ENCODE results near the gene FBLN5.
"Not testable (repeated sequence)": the region's sequence is repeated elsewhere in the genome, so short reads cannot be mapped to it uniquely, and the experiment has no call there.

The FBLN5 gene

GRCh38 chr14:91876492-91876891 lies 71.0 kb downstream of the FBLN5 start:
- POLR2A ChIA-PET = no interaction called here
- CTCF ChIA-PET = interaction anchor here (1.0 kb wide), 1 partner anchor 10 kb away, joined by 3 read pairs; no protein-coding TSS in a partner anchor
- DNase-seq (ENCODE audit: extremely low spot score) = no peak
- no peak for TF ChIP-seq CTCF (IDR thresholded peaks at IDR 0.05; ENCODE audit: control extremely low read depth, extremely low read depth, low read depth, missing control alignments)

- ChIA-PET CTCF (no interaction called here), POLR2A (no interaction called here)
- no peak for DNase-seq (ENCODE audit: extremely low spot score)
- no peak for TF ChIP-seq CTCF (IDR thresholded peaks at IDR 0.05; ENCODE audit: control extremely low read depth, extremely low read depth, low read depth, missing control alignments)
Observed at GRCh38 chr14:91875525-91876286, 71.8 kb downstream of the FBLN5 start.

GRCh38 chr14:91873471-91874415 lies 73.8 kb downstream of the FBLN5 start:
- no peak for TF ChIP-seq CTCF (IDR thresholded peaks at IDR 0.05; ENCODE audit: control extremely low read depth, extremely low read depth, low read depth, missing control alignments)
- CTCF ChIA-PET = interaction anchor here (1.3 kb wide), 1 partner anchor 123 kb away, joined by 3 read pairs; no protein-coding TSS in a partner anchor
- DNase-seq (ENCODE audit: extremely low spot score) = peak; percentile 63
- POLR2A ChIA-PET = no interaction called here

GRCh38 chr14:91872517-91873470 lies 74.7 kb downstream of the FBLN5 start:
- TF ChIP-seq CTCF (IDR thresholded peaks at IDR 0.05; ENCODE audit: control extremely low read depth, extremely low read depth, low read depth, missing control alignments) = no peak
- CTCF ChIA-PET = interaction anchor here (0.6 to 1.3 kb wide), 2 partner anchors 124 to 223 kb away, joined by 3 read pairs; no protein-coding TSS in a partner anchor
- POLR2A ChIA-PET = no interaction called here
- no peak for DNase-seq (ENCODE audit: extremely low spot score)

GRCh38 chr14:91872011-91872501 lies 75.4 kb downstream of the FBLN5 start:
- TF ChIP-seq CTCF (IDR thresholded peaks at IDR 0.05; ENCODE audit: control extremely low read depth, extremely low read depth, low read depth, missing control alignments) = no peak
- CTCF ChIA-PET = interaction anchor here (0.6 to 1.0 kb wide), 2 partner anchors 13 to 222 kb away, joined by 3 read pairs; no protein-coding TSS in a partner anchor
- POLR2A ChIA-PET = no interaction called here
- peak; percentile 57 for DNase-seq (ENCODE audit: extremely low spot score)

GRCh38 chr14:91871401-91871800 lies 76.1 kb downstream of the FBLN5 start:
- CTCF ChIA-PET = interaction anchor here (1.0 kb wide), 1 partner anchor 14 kb away, joined by 3 read pairs; no protein-coding TSS in a partner anchor
- POLR2A ChIA-PET; DNase-seq (ENCODE audit: extremely low spot score): not testable (repeated sequence)

All from GM10248 (cell line).